GM12892 (cell line): ENCODE measurements around the gene PHLDB3.

ENCODE experiments used
- POLR2A ChIP-seq: IDR thresholded peaks from 2 replicates; pipeline ENCODE4 v1.6.1; 2011; ENCODE audit warnings: low read depth, low read length, control low read depth
- POLR2AphosphoS5 ChIP-seq: IDR thresholded peaks from 2 replicates; pipeline ENCODE4 v1.6.1; 2011; ENCODE audit warnings: low read depth, low read length, control low read depth
- TAF1 ChIP-seq: IDR thresholded peaks from 2 replicates; pipeline ENCODE4 v1.6.1; 2011; ENCODE audit warnings: low read depth, mild to moderate bottlenecking, control low read depth, low read length, borderline replicate concordance

GRCh38 chr19:43532571-43532961 is 28.0 kb upstream of the PHLDB3 start:
- no peak for TF ChIP-seq POLR2AphosphoS5
- TF ChIP-seq POLR2A, result no peak
- no peak for TF ChIP-seq TAF1
